HL-60 (cell line): ENCODE data around the gene PIP5KL1.

Experiments used
- DNase-seq, 2 experiments: peaks; one replicate each; pipeline ENCODE4 v3.0.0-alpha.2; 2010 to 2020; ENCODE audit warnings: low read depth in 1 of 2, low spot score in 1 of 2
- H3K27ac ChIP-seq: fragments of 250-450 bp; sonication (Bioruptor Pico); replicated peaks from 2 replicates; pipeline ENCODE4 v1.5.1; 2020; ENCODE audit warnings: mild to moderate bottlenecking, moderate library complexity
- H3K27me3 ChIP-seq: fragments of 250-450 bp; sonication (Bioruptor Pico); 2 replicates; pipeline ENCODE4 v1.5.1; 2021; ENCODE audit warnings: mild to moderate bottlenecking, moderate library complexity; ENCODE audit not compliant: insufficient read depth, poor library complexity, severe bottlenecking
- H3K4me3 ChIP-seq: replicated peaks from 2 replicates; pipeline ENCODE4 v1.5.1; 2011; ENCODE audit warnings: mild to moderate bottlenecking, control low read depth, low read length; ENCODE audit not compliant: insufficient read depth
- GABPA ChIP-seq: IDR thresholded peaks from 2 replicates; pipeline ENCODE4 v1.6.1; 2012; ENCODE audit warnings: low read depth
- POLR2AphosphoS5 ChIP-seq: IDR thresholded peaks from 2 replicates; pipeline ENCODE4 v1.6.1; 2012; ENCODE audit warnings: low read depth
- SPI1 ChIP-seq: IDR thresholded peaks from 2 replicates; pipeline ENCODE4 v1.6.1; 2012; ENCODE audit warnings: low read depth, mild to moderate bottlenecking, borderline replicate concordance
- TF ChIP-seq, protein P1 (sequence below): IDR thresholded peaks from 2 replicates; pipeline ENCODE4 v1.6.1; 2012; ENCODE audit warnings: low read depth; ENCODE audit not compliant: insufficient replicate concordance
- TF ChIP-seq, protein P2 (sequence below): IDR thresholded peaks from one replicate; pipeline ENCODE4 v1.5.1; 2011; ENCODE audit warnings: low read length, control low read depth, inconsistent platforms; ENCODE audit not compliant: insufficient read depth

The PIP5KL1 gene

DNA sequence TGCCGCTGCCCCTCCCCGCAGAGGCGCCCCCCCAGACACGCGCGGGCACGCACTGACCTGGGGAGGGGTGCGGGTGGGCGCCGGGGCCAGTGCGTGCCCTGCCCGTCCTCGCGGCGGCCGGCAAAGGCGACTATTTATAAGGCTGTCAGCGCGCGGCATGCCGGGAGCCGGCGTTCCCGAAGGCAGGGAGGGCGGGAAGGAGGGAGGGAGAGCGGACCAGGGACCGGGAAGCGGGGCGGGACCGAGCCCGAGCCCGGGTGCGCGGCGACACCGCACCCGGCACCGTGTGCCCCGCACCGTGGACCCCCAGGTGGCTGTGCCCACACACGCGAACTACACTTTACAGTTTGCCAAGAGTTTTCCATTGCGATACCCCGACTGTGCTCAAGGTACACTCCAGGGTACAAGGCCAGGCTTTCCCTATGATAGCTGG is 53.0 kb downstream of the PIP5KL1 start, which contains the start of gene AK1:
AK1 (minus strand) TSS at position 110 of the 433 bp plus-strand sequence. CDS start 3,058 bp downstream, outside the sequence.
- H3K4me3 ChIP-seq = peak within 1 kb of the TSS; percentile 13
- H3K27me3 ChIP-seq = no peaks in the 10 kb centered on the region
- no peak within 1 kb of the TSS for H3K27ac ChIP-seq
- TF ChIP-seq GABPA = no peak
- no peak for TF ChIP-seq POLR2AphosphoS5
- TF ChIP-seq, protein P1, sequence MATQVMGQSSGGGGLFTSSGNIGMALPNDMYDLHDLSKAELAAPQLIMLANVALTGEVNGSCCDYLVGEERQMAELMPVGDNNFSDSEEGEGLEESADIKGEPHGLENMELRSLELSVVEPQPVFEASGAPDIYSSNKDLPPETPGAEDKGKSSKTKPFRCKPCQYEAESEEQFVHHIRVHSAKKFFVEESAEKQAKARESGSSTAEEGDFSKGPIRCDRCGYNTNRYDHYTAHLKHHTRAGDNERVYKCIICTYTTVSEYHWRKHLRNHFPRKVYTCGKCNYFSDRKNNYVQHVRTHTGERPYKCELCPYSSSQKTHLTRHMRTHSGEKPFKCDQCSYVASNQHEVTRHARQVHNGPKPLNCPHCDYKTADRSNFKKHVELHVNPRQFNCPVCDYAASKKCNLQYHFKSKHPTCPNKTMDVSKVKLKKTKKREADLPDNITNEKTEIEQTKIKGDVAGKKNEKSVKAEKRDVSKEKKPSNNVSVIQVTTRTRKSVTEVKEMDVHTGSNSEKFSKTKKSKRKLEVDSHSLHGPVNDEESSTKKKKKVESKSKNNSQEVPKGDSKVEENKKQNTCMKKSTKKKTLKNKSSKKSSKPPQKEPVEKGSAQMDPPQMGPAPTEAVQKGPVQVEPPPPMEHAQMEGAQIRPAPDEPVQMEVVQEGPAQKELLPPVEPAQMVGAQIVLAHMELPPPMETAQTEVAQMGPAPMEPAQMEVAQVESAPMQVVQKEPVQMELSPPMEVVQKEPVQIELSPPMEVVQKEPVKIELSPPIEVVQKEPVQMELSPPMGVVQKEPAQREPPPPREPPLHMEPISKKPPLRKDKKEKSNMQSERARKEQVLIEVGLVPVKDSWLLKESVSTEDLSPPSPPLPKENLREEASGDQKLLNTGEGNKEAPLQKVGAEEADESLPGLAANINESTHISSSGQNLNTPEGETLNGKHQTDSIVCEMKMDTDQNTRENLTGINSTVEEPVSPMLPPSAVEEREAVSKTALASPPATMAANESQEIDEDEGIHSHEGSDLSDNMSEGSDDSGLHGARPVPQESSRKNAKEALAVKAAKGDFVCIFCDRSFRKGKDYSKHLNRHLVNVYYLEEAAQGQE = no peak
- TF ChIP-seq, protein P2, sequence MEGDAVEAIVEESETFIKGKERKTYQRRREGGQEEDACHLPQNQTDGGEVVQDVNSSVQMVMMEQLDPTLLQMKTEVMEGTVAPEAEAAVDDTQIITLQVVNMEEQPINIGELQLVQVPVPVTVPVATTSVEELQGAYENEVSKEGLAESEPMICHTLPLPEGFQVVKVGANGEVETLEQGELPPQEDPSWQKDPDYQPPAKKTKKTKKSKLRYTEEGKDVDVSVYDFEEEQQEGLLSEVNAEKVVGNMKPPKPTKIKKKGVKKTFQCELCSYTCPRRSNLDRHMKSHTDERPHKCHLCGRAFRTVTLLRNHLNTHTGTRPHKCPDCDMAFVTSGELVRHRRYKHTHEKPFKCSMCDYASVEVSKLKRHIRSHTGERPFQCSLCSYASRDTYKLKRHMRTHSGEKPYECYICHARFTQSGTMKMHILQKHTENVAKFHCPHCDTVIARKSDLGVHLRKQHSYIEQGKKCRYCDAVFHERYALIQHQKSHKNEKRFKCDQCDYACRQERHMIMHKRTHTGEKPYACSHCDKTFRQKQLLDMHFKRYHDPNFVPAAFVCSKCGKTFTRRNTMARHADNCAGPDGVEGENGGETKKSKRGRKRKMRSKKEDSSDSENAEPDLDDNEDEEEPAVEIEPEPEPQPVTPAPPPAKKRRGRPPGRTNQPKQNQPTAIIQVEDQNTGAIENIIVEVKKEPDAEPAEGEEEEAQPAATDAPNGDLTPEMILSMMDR = no peak
- TF ChIP-seq SPI1 = no peak
- DNase-seq = no peak

DNA sequence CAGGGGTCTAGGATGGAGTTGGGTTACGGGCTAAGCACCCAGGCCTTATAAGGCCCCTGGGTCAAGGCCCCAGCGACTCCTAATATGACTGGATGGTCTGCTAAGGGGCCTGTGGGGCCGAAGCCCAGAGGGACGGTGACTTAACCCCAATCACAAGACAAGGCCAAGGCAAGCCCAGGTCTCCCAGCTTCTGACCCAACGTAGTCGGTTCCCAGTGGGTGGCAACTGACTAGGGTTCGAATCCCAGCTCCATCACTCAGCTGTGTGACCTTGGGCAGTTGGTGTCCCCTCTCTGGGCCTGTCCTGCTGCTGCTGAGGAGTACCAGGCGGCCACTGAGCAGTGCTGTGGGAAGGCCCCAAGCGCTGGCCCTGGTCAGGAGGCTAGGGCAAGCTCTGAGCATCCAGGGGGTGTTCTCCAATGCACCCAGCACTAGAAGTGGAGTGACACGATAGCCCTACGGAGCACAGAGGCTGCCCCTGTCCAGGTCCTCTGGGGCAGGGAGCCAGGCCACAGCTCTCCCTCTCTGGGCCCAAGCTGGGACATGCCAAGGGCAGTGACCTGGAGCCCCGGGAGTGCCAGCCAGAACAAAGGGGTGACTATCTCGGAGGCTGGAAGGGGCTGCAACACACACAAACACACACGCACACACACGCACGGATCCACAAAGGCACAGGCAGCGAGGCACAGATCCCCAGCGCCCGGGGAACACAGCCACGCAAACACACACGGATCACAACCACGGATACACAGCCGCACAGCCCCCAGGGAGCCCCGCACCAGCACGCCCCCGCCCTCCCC is 53.6 kb downstream of the PIP5KL1 start:
- no peak for DNase-seq
- Histone ChIP-seq H3K27ac (no peak overlapping the region), H3K4me3 (peak overlapping the region; percentile 13), H3K27me3 (no peaks in the 10 kb centered on the region)
- TF ChIP-seq SPI1 = no peak
- TF ChIP-seq, protein P2 = no peak
- no peak for TF ChIP-seq POLR2AphosphoS5
- TF ChIP-seq, protein P1 = no peak
- no peak for TF ChIP-seq GABPA

DNA sequence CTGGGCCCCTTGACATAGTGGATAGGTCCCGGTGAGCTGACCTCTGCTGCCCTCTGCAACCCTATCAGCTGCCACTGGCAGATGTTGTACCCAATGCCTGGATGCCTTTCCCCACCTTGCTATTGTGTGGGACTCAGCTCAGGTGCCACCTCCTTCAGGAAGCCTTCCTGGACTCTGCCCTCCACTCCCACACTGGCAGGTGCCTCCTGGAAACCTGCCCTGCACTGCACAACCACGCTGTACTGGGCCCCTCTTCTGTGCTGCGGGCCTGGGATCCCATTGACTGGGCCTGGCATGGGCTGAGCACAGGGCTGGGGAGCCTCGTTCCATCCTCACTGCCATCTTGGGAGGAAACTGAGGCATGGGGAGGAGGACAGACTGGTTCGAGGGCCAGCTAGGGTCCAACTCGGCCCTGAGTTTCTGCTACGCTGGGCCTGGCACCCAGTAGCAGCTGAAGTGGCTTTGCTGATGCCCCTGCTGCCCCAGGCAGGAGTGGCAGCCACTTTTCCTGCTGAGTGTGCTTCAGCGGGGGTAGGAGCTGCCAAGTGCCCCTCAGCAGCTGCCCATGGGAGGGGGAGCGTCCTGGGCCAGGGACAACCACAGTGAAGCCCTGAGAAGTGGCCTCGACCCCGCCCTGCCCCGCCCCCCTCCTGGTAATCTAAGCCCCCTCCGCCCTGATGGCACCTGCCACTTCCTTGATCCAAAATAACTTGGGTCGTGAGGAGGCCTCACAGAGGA is 54.4 kb downstream of the PIP5KL1 start:
- TF ChIP-seq SPI1 = no peak
- TF ChIP-seq GABPA = no peak
- no peak for TF ChIP-seq POLR2AphosphoS5
- TF ChIP-seq, protein P1 = no peak
- TF ChIP-seq, protein P2 = no peak
- Histone ChIP-seq H3K27ac (no peak overlapping the region), H3K4me3 (no peak overlapping the region), H3K27me3 (no peaks in the 10 kb centered on the region)
- DNase-seq = no peak
